Measurements from ENCODE around the gene PFKM. TPM values are rescaled to one million over a fixed set of nuclear protein-coding genes. Genes with fewer than 3 reads are reported as not detected.
A peak's percentile ranks its signal among the peaks of the same experiment; 100 is the strongest.

Gene PFKM
- total and polyA plus RNA-seq, 9 of the 15 experiments (the other 6 are each of a cell fraction or from before 2014, with no cell fraction given): 16.5 to 39.9 (median 31.7) TPM

GRCh38 chr12:48119078-48119833, at the start of gene PFKM (continued):
- TF ChIP-seq MAZ (CRISPR knock-in tag; conservative IDR thresholded peaks at IDR 0.05 in 1 of 2, IDR thresholded peaks at IDR 0.05 in 1 of 2) (peak; percentile 57 to 71; a peak in 3 of 4 replicates), RNF2 (IDR thresholded peaks at IDR 0.05) (no peak), DACH1 (IDR thresholded peaks at IDR 0.05; ENCODE audit: partially characterized antibody) (no peak), CREB3 (tag; conservative IDR thresholded peaks at IDR 0.05; ENCODE audit: low read depth) (no peak), EP400 (IDR thresholded peaks at IDR 0.05) (peak; percentile 66; the same call in 1 of the 2 replicates), DNMT1 (IDR thresholded peaks at IDR 0.05) (no peak), HLTF (IDR thresholded peaks at IDR 0.05) (peak; percentile 65; the same call in 1 of the 2 replicates), BDP1 (IDR thresholded peaks at IDR 0.05; ENCODE audit: insufficient read depth, insufficient read length) (no peak), ZFP36 (IDR thresholded peaks at IDR 0.05; ENCODE audit: low read depth, low read length, partially characterized antibody) (peak; percentile 27), CBX1 (IDR thresholded peaks at IDR 0.05; ENCODE audit: low read depth) (no peak), OTX1 (CRISPR knock-in tag; IDR thresholded peaks at IDR 0.05) (peak; percentile 79), GABPB1 (CRISPR knock-in tag; IDR thresholded peaks at IDR 0.05) (no peak), YBX1 (IDR thresholded peaks at IDR 0.05) (no peak), SMC3 (conservative IDR thresholded peaks at IDR 0.05; ENCODE audit: insufficient read depth, low read depth, low read length) (no peak), CHD2 (IDR thresholded peaks at IDR 0.05; ENCODE audit: low read depth, low read length) (no peak; the same call in 1 of the 2 replicates), NFXL1 (CRISPR knock-in tag; IDR thresholded peaks at IDR 0.05) (no peak), DPF2 (IDR thresholded peaks at IDR 0.05) (peak; percentile 57; the same call in 1 of the 2 replicates), NR2C2 (CRISPR knock-in tag; IDR thresholded peaks at IDR 0.05) (0 out of 2 replicates have a peak, but pooled peaks have one; percentile 30), NR2C2 (tag; IDR thresholded peaks at IDR 0.05) (peak; percentile 42; the same call in 1 of the 2 replicates), MYBL2 (IDR thresholded peaks at IDR 0.05; ENCODE audit: low read depth) (no peak), MYBL2 (CRISPR knock-in tag; IDR thresholded peaks at IDR 0.05; ENCODE audit: borderline replicate concordance) (no peak), ZNF717 (CRISPR knock-in tag; IDR thresholded peaks at IDR 0.05) (no peak), FIP1L1 (IDR thresholded peaks at IDR 0.05; ENCODE audit: low read depth, low read length, poor library complexity, severe bottlenecking) (no peak), ZEB2 (IDR thresholded peaks at IDR 0.05) (peak; percentile 52; the same call in 1 of the 2 replicates), RBM34 (IDR thresholded peaks at IDR 0.05; ENCODE audit: borderline replicate concordance, insufficient read depth, low read length) (no peak), PTTG1 (tag; IDR thresholded peaks at IDR 0.05; ENCODE audit: low read depth) (no peak), TRIM24 (IDR thresholded peaks at IDR 0.05) (peak; percentile 39 to 70; a peak in 1 of 4 replicates), PHF21A (IDR thresholded peaks at IDR 0.05; ENCODE audit: borderline replicate concordance, low read depth) (no peak; the same call in 1 of the 2 replicates), PHTF2 (CRISPR knock-in tag; IDR thresholded peaks at IDR 0.05) (no peak), EP300 (IDR thresholded peaks at IDR 0.05; ENCODE audit: low read length) (0 out of 2 replicates have a peak, but pooled peaks have one; percentile 24), HNRNPUL1 (IDR thresholded peaks at IDR 0.05; ENCODE audit: low read length) (no peak)
- TF ChIP-seq, protein P1, sequence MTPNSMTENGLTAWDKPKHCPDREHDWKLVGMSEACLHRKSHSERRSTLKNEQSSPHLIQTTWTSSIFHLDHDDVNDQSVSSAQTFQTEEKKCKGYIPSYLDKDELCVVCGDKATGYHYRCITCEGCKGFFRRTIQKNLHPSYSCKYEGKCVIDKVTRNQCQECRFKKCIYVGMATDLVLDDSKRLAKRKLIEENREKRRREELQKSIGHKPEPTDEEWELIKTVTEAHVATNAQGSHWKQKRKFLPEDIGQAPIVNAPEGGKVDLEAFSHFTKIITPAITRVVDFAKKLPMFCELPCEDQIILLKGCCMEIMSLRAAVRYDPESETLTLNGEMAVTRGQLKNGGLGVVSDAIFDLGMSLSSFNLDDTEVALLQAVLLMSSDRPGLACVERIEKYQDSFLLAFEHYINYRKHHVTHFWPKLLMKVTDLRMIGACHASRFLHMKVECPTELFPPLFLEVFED (CRISPR knock-in tag; conservative IDR thresholded peaks at IDR 0.05): 0 out of 2 replicates have a peak, but pooled peaks have one; percentile 69
